ENCODE measurements around the gene SOBP.

The SOBP gene

GRCh38 chr6:107660839-107661238, 170.9 kb downstream of the SOBP start:
- DNase-seq (ENCODE audit: extremely low spot score), result no peak
- CTCF ChIA-PET, result interaction anchor here (1.0 kb wide), 1 partner anchor 11 kb away, joined by 3 read pairs; no protein-coding TSS in a partner anchor
- TF ChIP-seq, protein P1, sequence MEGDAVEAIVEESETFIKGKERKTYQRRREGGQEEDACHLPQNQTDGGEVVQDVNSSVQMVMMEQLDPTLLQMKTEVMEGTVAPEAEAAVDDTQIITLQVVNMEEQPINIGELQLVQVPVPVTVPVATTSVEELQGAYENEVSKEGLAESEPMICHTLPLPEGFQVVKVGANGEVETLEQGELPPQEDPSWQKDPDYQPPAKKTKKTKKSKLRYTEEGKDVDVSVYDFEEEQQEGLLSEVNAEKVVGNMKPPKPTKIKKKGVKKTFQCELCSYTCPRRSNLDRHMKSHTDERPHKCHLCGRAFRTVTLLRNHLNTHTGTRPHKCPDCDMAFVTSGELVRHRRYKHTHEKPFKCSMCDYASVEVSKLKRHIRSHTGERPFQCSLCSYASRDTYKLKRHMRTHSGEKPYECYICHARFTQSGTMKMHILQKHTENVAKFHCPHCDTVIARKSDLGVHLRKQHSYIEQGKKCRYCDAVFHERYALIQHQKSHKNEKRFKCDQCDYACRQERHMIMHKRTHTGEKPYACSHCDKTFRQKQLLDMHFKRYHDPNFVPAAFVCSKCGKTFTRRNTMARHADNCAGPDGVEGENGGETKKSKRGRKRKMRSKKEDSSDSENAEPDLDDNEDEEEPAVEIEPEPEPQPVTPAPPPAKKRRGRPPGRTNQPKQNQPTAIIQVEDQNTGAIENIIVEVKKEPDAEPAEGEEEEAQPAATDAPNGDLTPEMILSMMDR (IDR thresholded peaks at IDR 0.05; ENCODE audit: control extremely low read depth, extremely low read depth, low read depth, missing control alignments), result no peak
- POLR2A ChIA-PET, result no interaction called here

- ChIA-PET POLR2A (no interaction called here), CTCF (interaction anchor here (1.0 kb wide), 1 partner anchor 10 kb away, joined by 3 read pairs; no protein-coding TSS in a partner anchor)
- TF ChIP-seq, protein P1 (IDR thresholded peaks at IDR 0.05; ENCODE audit: control extremely low read depth, extremely low read depth, low read depth, missing control alignments), result no peak
- no peak for DNase-seq (ENCODE audit: extremely low spot score)
Measured at GRCh38 chr6:107661291-107661690, 171.4 kb downstream of the SOBP start.

- TF ChIP-seq, protein P1 (IDR thresholded peaks at IDR 0.05; ENCODE audit: control extremely low read depth, extremely low read depth, low read depth, missing control alignments), result no peak
- no peak for DNase-seq (ENCODE audit: extremely low spot score)
- POLR2A ChIA-PET, result no interaction called here
- CTCF ChIA-PET, result no interaction called here
Measured at GRCh38 chr6:107662333-107662732, 172.4 kb downstream of the SOBP start.

DNA sequence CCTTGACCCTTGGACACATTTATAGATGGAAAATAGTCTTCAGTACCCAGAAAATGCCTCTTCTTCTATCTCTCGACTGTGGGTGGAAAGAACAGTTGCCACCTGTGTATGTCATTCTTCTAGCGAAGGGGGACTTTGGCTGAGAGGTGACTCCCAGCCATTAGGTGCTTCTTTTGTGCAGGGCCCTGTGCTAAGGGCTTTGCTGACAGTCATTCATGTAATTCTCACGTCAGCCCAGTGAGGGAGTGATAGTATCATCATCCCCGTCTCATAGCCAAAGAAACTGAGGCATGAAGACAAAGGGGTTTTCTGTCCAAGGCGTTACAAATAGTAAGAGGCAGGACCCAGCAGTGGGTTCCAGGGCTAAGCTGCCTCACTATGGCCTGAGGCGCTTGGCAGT, 173.4 kb downstream of the SOBP start:
- ChIA-PET POLR2A (no interaction called here), CTCF (interaction anchor here (0.7 kb wide), 1 partner anchor 183 kb away, joined by 3 read pairs; no protein-coding TSS in a partner anchor)
- no peak for DNase-seq (ENCODE audit: extremely low spot score)
- TF ChIP-seq, protein P1 (IDR thresholded peaks at IDR 0.05; ENCODE audit: control extremely low read depth, extremely low read depth, low read depth, missing control alignments), result no peak

- TF ChIP-seq, protein P1 (IDR thresholded peaks at IDR 0.05; ENCODE audit: control extremely low read depth, extremely low read depth, low read depth, missing control alignments), result no peak
- POLR2A ChIA-PET, result no interaction called here
- CTCF ChIA-PET, result interaction anchor here (1.2 to 2.1 kb wide), 4 partner anchors 8 to 91 kb away, joined by 3 to 7 read pairs (median 4); no protein-coding TSS in a partner anchor
- DNase-seq (ENCODE audit: extremely low spot score), result no peak
Measured at GRCh38 chr6:107665382-107665781, 175.5 kb downstream of the SOBP start.

GRCh38 chr6:107666084-107666980, 176.4 kb downstream of the SOBP start:
- DNase-seq (ENCODE audit: extremely low spot score), result no peak
- CTCF ChIA-PET, result interaction anchor here (1.2 to 2.1 kb wide), 3 partner anchors 8 to 90 kb away, joined by 3 to 7 read pairs (median 4); no protein-coding TSS in a partner anchor
- TF ChIP-seq, protein P1 (IDR thresholded peaks at IDR 0.05; ENCODE audit: control extremely low read depth, extremely low read depth, low read depth, missing control alignments), result no peak
- POLR2A ChIA-PET, result no interaction called here

All from GM10248 (cell line).